Liver (tissue), 3 donors: ENCODE measurements around the gene CLMN.

Source experiments
- CTCF ChIP-seq: fragments of 150-350 bp; IDR thresholded peaks from 2 replicates; pipeline ENCODE4 v1.5.1; 2017; ENCODE audit warnings: improper control_type of control experiment, low read depth, low read length; ENCODE audit not compliant: missing input control
- EGR1 ChIP-seq, 2 donors: IDR thresholded peaks; 2 replicates each; pipeline ENCODE4 v1.6.1; 2016 to 2018; ENCODE audit warnings: antibody characterized with exemption in 2 of 2, low read depth in 2 of 2
- MAX ChIP-seq: IDR thresholded peaks from 2 replicates; pipeline ENCODE4 v1.6.1; 2016; ENCODE audit warnings: antibody characterized with exemption
- RAD21 ChIP-seq, 2 donors: IDR thresholded peaks; 2 replicates each; pipeline ENCODE4 v1.6.1; 2016; ENCODE audit warnings: antibody characterized with exemption in 2 of 2, mild to moderate bottlenecking in 2 of 2
- REST ChIP-seq: IDR thresholded peaks from 2 replicates; pipeline ENCODE4 v1.6.1; 2016; ENCODE audit warnings: antibody characterized with exemption, mild to moderate bottlenecking
- SP1 ChIP-seq: IDR thresholded peaks from 2 replicates; pipeline ENCODE4 v1.6.1; 2018; ENCODE audit warnings: antibody characterized with exemption, mild to moderate bottlenecking
- TAF1 ChIP-seq: conservative IDR thresholded peaks from 2 replicates; pipeline ENCODE4 v1.6.1; 2016; ENCODE audit warnings: antibody characterized with exemption, mild to moderate bottlenecking
- YY1 ChIP-seq: IDR thresholded peaks from 2 replicates; pipeline ENCODE4 v1.6.1; 2016; ENCODE audit warnings: antibody characterized with exemption, mild to moderate bottlenecking
- donor health status: healthy.
- donor health status: healthy.

GRCh38 chr14:95341564-95341963 is 21.9 kb upstream of the CLMN start:
- TF ChIP-seq TAF1: no peak
- no peak for TF ChIP-seq REST
- TF ChIP-seq CTCF: no peak
- TF ChIP-seq EGR1 (IDR thresholded peaks at IDR 0.05; ENCODE audit: low read depth in 2 of 2): no peak
- no peak for TF ChIP-seq MAX
- no peak for TF ChIP-seq SP1
- TF ChIP-seq YY1: no peak
- TF ChIP-seq RAD21 (IDR thresholded peaks at IDR 0.05): no peak
